Type B pancreatic cell (in vitro differentiated cells): ENCODE data around the gene DNAH2. TPM values are rescaled to one million over a fixed set of nuclear protein-coding genes. Genes with fewer than 3 reads are reported as not detected.

Experiments used
- DNase-seq: peaks from one replicate; pipeline ENCODE4 v3.0.0; 2021; ENCODE audit warnings: mixed read lengths; ENCODE audit not compliant: unreplicated experiment; ENCODE audit errors: extremely low spot score
- H3K27ac Mint-ChIP-seq: 2 replicates; pipeline ENCODE4 v1.8.0; 2021; ENCODE audit warnings: mild to moderate bottlenecking, mixed read lengths
- H3K27me3 Mint-ChIP-seq: 2 replicates; pipeline ENCODE4 v1.8.0; 2021; ENCODE audit warnings: mixed read lengths
- H3K36me3 Mint-ChIP-seq: 2 replicates; pipeline ENCODE4 v1.8.0; 2021; ENCODE audit warnings: mixed read lengths
- H3K4me1 Mint-ChIP-seq: one replicate; pipeline ENCODE4 v1.8.0; 2021; ENCODE audit warnings: mixed read lengths; ENCODE audit not compliant: unreplicated experiment
- H3K4me3 Mint-ChIP-seq: 2 replicates; pipeline ENCODE4 v1.8.0; 2021; ENCODE audit warnings: mild to moderate bottlenecking, mixed read lengths
- H3K9me3 Mint-ChIP-seq: 2 replicates; pipeline ENCODE4 v1.8.0; 2021; ENCODE audit warnings: mixed read lengths
- total RNA-seq: library from RNA; stranded (reverse); gene quantifications from 2 replicates; pipeline ENCODE4 v1.2.1, GENCODE V29; 2021; ENCODE audit warnings: low replicate concordance
- TF ChIP-seq, protein P1 (sequence below): fragments of 200-600 bp; sonication (generic); conservative IDR thresholded peaks from 2 replicates; pipeline ENCODE4 v1.5.0; 2021; ENCODE audit warnings: antibody characterized with exemption, mild to moderate bottlenecking

The DNAH2 gene
- total RNA-seq, 1 donor from 2014 or later = 1.0 TPM

DNA sequence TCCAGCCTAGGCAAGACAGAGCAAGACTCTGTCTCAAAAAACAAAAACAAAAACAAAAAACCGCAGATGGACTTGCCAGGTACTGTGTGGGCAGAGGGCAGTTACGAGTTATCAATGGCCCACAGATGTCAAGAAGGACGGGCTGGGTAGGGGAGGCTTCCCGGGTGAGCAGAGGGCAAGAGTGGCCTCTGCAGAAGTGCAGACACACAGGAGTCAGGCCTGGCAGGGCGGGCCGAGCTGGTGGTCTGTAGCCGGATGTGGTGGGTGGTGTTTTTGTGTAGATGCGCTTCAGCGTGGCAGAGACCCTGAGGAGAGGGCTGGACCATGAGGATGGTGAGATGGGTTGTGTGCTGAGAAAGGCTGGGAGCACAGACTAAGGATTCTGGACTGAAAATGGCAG is 71.6 kb downstream of the DNAH2 start:
- DNase-seq = no peak
- H3K36me3 Mint-ChIP-seq = no peaks in the 10 kb centered on the region
- no peak overlapping the region for H3K4me3 Mint-ChIP-seq
- no peaks in the 10 kb centered on the region for H3K4me1 Mint-ChIP-seq
- TF ChIP-seq, protein P1, sequence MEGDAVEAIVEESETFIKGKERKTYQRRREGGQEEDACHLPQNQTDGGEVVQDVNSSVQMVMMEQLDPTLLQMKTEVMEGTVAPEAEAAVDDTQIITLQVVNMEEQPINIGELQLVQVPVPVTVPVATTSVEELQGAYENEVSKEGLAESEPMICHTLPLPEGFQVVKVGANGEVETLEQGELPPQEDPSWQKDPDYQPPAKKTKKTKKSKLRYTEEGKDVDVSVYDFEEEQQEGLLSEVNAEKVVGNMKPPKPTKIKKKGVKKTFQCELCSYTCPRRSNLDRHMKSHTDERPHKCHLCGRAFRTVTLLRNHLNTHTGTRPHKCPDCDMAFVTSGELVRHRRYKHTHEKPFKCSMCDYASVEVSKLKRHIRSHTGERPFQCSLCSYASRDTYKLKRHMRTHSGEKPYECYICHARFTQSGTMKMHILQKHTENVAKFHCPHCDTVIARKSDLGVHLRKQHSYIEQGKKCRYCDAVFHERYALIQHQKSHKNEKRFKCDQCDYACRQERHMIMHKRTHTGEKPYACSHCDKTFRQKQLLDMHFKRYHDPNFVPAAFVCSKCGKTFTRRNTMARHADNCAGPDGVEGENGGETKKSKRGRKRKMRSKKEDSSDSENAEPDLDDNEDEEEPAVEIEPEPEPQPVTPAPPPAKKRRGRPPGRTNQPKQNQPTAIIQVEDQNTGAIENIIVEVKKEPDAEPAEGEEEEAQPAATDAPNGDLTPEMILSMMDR = no peak
- peaks cover 8% of the 10 kb centered on the region for H3K27me3 Mint-ChIP-seq
- H3K27ac Mint-ChIP-seq = no peak overlapping the region
- H3K9me3 Mint-ChIP-seq = no peaks in the 10 kb centered on the region

DNA sequence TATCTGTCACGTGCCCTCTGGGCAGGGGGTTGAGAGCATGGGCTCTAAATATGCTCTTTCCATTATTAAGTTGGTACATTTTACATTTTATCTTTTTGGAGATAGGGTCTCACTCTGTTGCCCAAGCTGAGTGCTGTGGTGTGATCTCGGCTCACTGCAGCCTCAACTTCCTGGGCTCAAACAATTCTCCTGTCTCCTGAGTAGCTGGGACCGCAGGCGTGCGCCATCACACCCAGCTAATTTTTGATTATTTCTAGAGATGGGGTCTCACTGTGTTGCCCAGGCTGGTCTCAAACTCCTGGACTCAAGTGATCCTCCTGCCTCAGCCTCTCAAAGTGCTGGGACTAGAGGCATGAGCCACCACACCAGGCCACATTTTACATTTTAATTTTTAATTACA is 72.6 kb downstream of the DNAH2 start:
- TF ChIP-seq, protein P1 = no peak
- Mint-ChIP-seq H3K4me1 (no peaks in the 10 kb centered on the region), H3K27ac (no peak overlapping the region), H3K4me3 (no peak overlapping the region), H3K36me3 (no peaks in the 10 kb centered on the region), H3K27me3 (peaks cover 9% of the 10 kb centered on the region), H3K9me3 (no peaks in the 10 kb centered on the region)
- no peak for DNase-seq

GRCh38 chr17:7792611-7793010 is 75.1 kb downstream of the DNAH2 start:
- H3K4me1 Mint-ChIP-seq = no peaks in the 10 kb centered on the region
- H3K27ac Mint-ChIP-seq = no peak overlapping the region
- TF ChIP-seq, protein P1 = no peak
- H3K9me3 Mint-ChIP-seq = no peaks in the 10 kb centered on the region
- peaks cover 11% of the 10 kb centered on the region for H3K27me3 Mint-ChIP-seq
- H3K4me3 Mint-ChIP-seq = no peak overlapping the region
- H3K36me3 Mint-ChIP-seq = no peaks in the 10 kb centered on the region
- no peak for DNase-seq

GRCh38 chr17:7794075-7794663 is 76.6 kb downstream of the DNAH2 start:
- Mint-ChIP-seq H3K27me3 (peaks cover 11% of the 10 kb centered on the region), H3K27ac (no peak overlapping the region), H3K4me3 (no peak overlapping the region), H3K36me3 (no peaks in the 10 kb centered on the region), H3K9me3 (no peaks in the 10 kb centered on the region), H3K4me1 (no peaks in the 10 kb centered on the region)
- DNase-seq = no peak
- TF ChIP-seq, protein P1 = no peak

GRCh38 chr17:7797976-7798375 is 80.4 kb downstream of the DNAH2 start:
- Mint-ChIP-seq H3K27me3 (peaks cover 18% of the 10 kb centered on the region), H3K9me3 (no peaks in the 10 kb centered on the region), H3K4me3 (no peak overlapping the region), H3K27ac (no peak overlapping the region), H3K36me3 (no peaks in the 10 kb centered on the region), H3K4me1 (no peaks in the 10 kb centered on the region)
- DNase-seq = no peak
- TF ChIP-seq, protein P1 = no peak

GRCh38 chr17:7798839-7799238 is 81.3 kb downstream of the DNAH2 start:
- DNase-seq = no peak
- Mint-ChIP-seq H3K9me3 (no peaks in the 10 kb centered on the region), H3K27ac (no peak overlapping the region)

More at GRCh38 chr17:7798839-7799238, 81.3 kb downstream of the DNAH2 start:
- no peaks in the 10 kb centered on the region for H3K36me3 Mint-ChIP-seq
- H3K4me1 Mint-ChIP-seq = peaks cover 2% of the 10 kb centered on the region
- TF ChIP-seq, protein P1 = no peak
- H3K4me3 Mint-ChIP-seq = no peak overlapping the region
- H3K27me3 Mint-ChIP-seq = peaks cover 15% of the 10 kb centered on the region
